Measurements from ENCODE around the gene SPRN.
A peak's percentile ranks its signal among the peaks of the same experiment; 100 is the strongest.

The SPRN gene

DNA sequence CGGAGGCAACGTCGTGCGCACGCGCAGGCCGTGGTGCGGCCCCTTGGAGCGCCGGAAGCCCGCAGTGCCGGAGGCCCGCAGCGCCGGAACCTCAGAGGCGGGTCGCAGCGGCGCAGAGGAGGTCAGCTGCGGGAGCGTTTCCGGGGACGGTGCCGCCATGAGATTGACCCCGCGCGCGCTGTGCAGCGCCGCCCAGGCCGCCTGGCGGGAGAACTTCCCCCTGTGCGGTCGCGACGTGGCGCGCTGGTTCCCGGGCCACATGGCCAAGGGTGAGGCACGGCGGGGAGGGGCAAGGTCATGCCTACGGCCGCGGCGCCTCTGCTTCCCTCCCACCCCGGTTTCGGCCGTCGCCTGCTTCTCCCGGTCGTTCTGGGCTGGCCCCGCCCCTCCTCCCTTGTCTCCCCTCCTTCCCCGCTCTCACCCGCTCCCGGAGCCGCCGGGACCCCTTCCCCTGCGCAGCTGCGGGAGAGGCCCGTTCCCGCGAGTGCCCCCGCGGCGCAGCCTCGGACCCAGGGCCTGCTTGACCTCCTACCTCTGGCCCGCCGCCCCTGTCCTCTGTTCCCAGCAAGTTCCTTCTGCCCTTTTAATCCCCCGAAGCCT lies 30.3 kb downstream of the SPRN start, which contains the start of gene MTG1:
Gene MTG1, plus strand, starts transcription at position 94 of the 600 bp plus-strand sequence. Its CDS starts 64 bp downstream, at position 158.
- DNase-seq (ENCODE audit: low read depth in 1 of 2, low spot score in 1 of 2) = peak; percentile 91 to 95
- TF ChIP-seq GABPA (IDR thresholded peaks at IDR 0.05; ENCODE audit: low read depth) (peak; percentile 94), REST (IDR thresholded peaks at IDR 0.05; ENCODE audit: insufficient replicate concordance, low read depth) (no peak), POLR2AphosphoS5 (IDR thresholded peaks at IDR 0.05; ENCODE audit: low read depth) (peak; percentile 95), SPI1 (IDR thresholded peaks at IDR 0.05; ENCODE audit: borderline replicate concordance, low read depth) (no peak)
- Histone ChIP-seq H3K27ac (replicated peaks) (peak within 1 kb of the TSS; percentile 98), H3K4me3 (replicated peaks; ENCODE audit: insufficient read depth, low read length) (peak within 1 kb of the TSS; percentile 70), H3K27me3 (ENCODE audit: insufficient read depth, poor library complexity, severe bottlenecking) (no peaks in the 10 kb centered on the region)

- H3K4me3 ChIP-seq (replicated peaks; ENCODE audit: insufficient read depth, low read length) = peak overlapping the region; percentile 70
- TF ChIP-seq REST (IDR thresholded peaks at IDR 0.05; ENCODE audit: insufficient replicate concordance, low read depth) (no peak), GABPA (IDR thresholded peaks at IDR 0.05; ENCODE audit: low read depth) (no peak), SPI1 (IDR thresholded peaks at IDR 0.05; ENCODE audit: borderline replicate concordance, low read depth) (no peak), CTCF (IDR thresholded peaks at IDR 0.05; ENCODE audit: insufficient read depth, low read length) (no peak), POLR2AphosphoS5 (IDR thresholded peaks at IDR 0.05; ENCODE audit: low read depth) (no peak)
- DNase-seq (ENCODE audit: low read depth in 1 of 2, low spot score in 1 of 2) = no peak
- no peaks in the 10 kb centered on the region for H3K27me3 ChIP-seq (ENCODE audit: insufficient read depth, poor library complexity, severe bottlenecking)
- peak overlapping the region; percentile 98 for H3K27ac ChIP-seq (replicated peaks)
These were observed 30.9 kb downstream of the SPRN start for GRCh38 chr10:133393401-133394063.

GRCh38 chr10:133391761-133392518 lies 32.5 kb downstream of the SPRN start:
- DNase-seq (ENCODE audit: low read depth in 1 of 2, low spot score in 1 of 2) = no peak
- H3K27me3 ChIP-seq (ENCODE audit: insufficient read depth, poor library complexity, severe bottlenecking) = no peaks in the 10 kb centered on the region
- no peak for TF ChIP-seq POLR2AphosphoS5 (IDR thresholded peaks at IDR 0.05; ENCODE audit: low read depth)
- no peak overlapping the region for H3K4me3 ChIP-seq (replicated peaks; ENCODE audit: insufficient read depth, low read length)
- H3K27ac ChIP-seq (replicated peaks) = no peak overlapping the region

DNA sequence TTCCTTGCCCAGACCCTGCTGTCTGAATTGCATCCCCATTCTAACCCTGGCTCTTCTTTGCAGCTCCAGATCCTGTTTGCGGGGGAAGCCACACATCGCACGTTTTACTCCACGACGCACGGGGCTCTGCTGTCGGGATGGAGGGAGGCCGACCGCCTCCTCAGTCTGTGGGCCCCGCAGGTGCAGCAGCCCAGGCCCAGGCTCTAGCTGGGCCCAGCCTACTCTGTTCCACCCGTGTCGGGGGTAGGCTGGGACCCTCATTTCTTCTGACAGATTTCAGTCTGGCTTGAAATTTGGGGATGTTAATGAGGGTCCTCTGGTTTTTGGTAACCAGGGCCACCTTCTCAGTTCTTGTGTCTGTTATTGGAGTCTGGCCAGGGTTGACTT lies 33.2 kb downstream of the SPRN start:
- no peak for TF ChIP-seq GABPA (IDR thresholded peaks at IDR 0.05; ENCODE audit: low read depth)
- Histone ChIP-seq H3K4me3 (replicated peaks; ENCODE audit: insufficient read depth, low read length) (no peak overlapping the region), H3K27me3 (ENCODE audit: insufficient read depth, poor library complexity, severe bottlenecking) (no peaks in the 10 kb centered on the region), H3K27ac (replicated peaks) (no peak overlapping the region)
- DNase-seq (ENCODE audit: low read depth in 1 of 2, low spot score in 1 of 2) = no peak

DNA sequence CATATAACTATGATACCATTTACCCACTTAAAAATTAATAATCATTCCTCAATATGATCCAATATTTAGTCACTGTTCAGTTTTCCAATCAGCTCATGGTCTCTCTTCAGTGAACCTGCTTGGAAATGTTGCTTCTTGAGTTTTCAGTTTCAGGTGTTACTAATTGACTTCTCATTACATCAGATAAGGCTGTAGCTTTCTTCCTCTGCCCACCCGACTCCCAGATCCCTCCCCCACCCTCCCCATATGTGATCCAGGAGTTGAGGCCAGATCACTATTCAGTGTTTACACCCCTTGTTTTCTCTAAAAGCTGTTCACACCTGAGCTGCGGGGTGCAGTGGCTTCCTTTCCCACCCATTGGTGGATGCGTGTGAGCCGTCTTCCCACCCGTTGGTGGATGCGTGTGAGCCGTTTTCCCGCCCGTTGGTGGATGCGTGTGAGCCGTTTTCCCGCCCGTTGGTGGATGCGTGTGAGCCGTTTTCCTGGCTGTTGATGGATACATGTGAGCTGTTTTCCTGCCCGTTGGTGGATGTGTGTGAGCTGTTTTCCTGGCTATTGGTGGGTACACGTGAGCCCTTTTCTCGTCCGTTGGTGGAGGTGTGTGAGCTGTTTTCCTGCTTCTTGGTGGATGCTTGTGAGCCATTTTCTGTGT lies 33.7 kb downstream of the SPRN start:
- DNase-seq (ENCODE audit: low read depth in 1 of 2, low spot score in 1 of 2) = no peak
- H3K27me3 ChIP-seq (ENCODE audit: insufficient read depth, poor library complexity, severe bottlenecking) = no peaks in the 10 kb centered on the region
- H3K4me3 ChIP-seq (replicated peaks; ENCODE audit: insufficient read depth, low read length) = no peak overlapping the region; the same call in 1 of the 2 replicates
- H3K27ac ChIP-seq (replicated peaks) = peak overlapping the region; percentile 8; the same call in 1 of the 2 replicates
- no peak for TF ChIP-seq POLR2AphosphoS5 (IDR thresholded peaks at IDR 0.05; ENCODE audit: low read depth)
- no peak for TF ChIP-seq REST (IDR thresholded peaks at IDR 0.05; ENCODE audit: insufficient replicate concordance, low read depth)
- TF ChIP-seq CTCF (IDR thresholded peaks at IDR 0.05; ENCODE audit: insufficient read depth, low read length) = no peak
- no peak for TF ChIP-seq GABPA (IDR thresholded peaks at IDR 0.05; ENCODE audit: low read depth)
- no peak for TF ChIP-seq SPI1 (IDR thresholded peaks at IDR 0.05; ENCODE audit: borderline replicate concordance, low read depth)
